A549 (cell line): ENCODE measurements around the gene CMTR2. TPM values are rescaled to one million over a fixed set of nuclear protein-coding genes. Genes with fewer than 3 reads are reported as not detected.
"Not testable (repeated sequence)": the region's sequence is repeated elsewhere in the genome, so short reads cannot be mapped to it uniquely, and the experiment has no call there.

Source experiments
- ATAC-seq, 2 experiments: fragments of 200-7000 bp in 1 of 2; fragments of >200 bp in 1 of 2; cut with Nextera tagmentation in 1 of 2; cut with Tn5 transposase in 1 of 2; 3 replicates each; pipeline versions ENCODE4 v1.8.0 to v1.9.1; 2018 to 2020; ENCODE audit warnings: mild to moderate bottlenecking in 1 of 2, moderate library complexity in 1 of 2
- CTCF ChIA-PET: fragments of 300-600 bp; sonication (Branson Sonifier 250); formaldehyde crosslinking; extraction: SDS; loops from one replicate; lab custom pipeline; 2021; ENCODE audit warnings: antibody characterized with exemption, inconsistent platforms; lab: Yijun Ruan, JAX
- POLR2A ChIA-PET: fragments of 350-600 bp; formaldehyde crosslinking; extraction: SDS; loops from one replicate; lab custom pipeline; 2021; ENCODE audit warnings: antibody characterized with exemption, inconsistent platforms; lab: Yijun Ruan, JAX
- DNase-seq, 2 experiments: peaks; one replicate each; pipeline versions ENCODE4 v3.0.0 to v3.0.0-alpha.2; 2011 to 2016; ENCODE audit warnings: low read depth in 1 of 2, low spot score in 1 of 2
- FAIRE-seq: peaks from 2 replicates; lab custom pipeline; 2011; peaks lifted over from hg19 to GRCh38; lab: Jason Lieb, UNC
- H3K27ac ChIP-seq, 2 experiments: fragments of >200 bp; sonication (Bioruptor Twin); formaldehyde crosslinking; 3 replicates each; pipeline ENCODE4 v1.5.1; 2016 to 2017
- H3K4me1 ChIP-seq: fragments of >200 bp; sonication (Bioruptor Twin); formaldehyde crosslinking; 3 replicates; pipeline ENCODE4 v1.6.1; 2016
- H3K4me2 ChIP-seq: fragments of >200 bp; sonication (Bioruptor Twin); formaldehyde crosslinking; 3 replicates; pipeline ENCODE4 v1.6.1; 2016
- H3K4me3 ChIP-seq: fragments of >200 bp; sonication (Bioruptor Twin); formaldehyde crosslinking; 3 replicates; pipeline ENCODE4 v1.5.1; 2016
- H3K9me3 ChIP-seq: fragments of >200 bp; sonication (Bioruptor Twin); formaldehyde crosslinking; 3 replicates; pipeline ENCODE4 v1.6.1; 2016
- EHF ChIP-seq: fragments of 250-450 bp; sonication (Bioruptor Pico); IDR thresholded peaks from 2 replicates; pipeline ENCODE4 v1.5.0; 2020; ENCODE audit warnings: mild to moderate bottlenecking
- EHMT2 ChIP-seq: fragments of 200-600 bp; sonication (generic); IDR thresholded peaks from 2 replicates; pipeline ENCODE4 v1.6.1; 2016; ENCODE audit warnings: antibody characterized with exemption, low read depth, mild to moderate bottlenecking, moderate library complexity
- EP300 ChIP-seq, 2 experiments: fragments of >200 bp; sonication (Bioruptor Twin); formaldehyde crosslinking; IDR thresholded peaks; 2 replicates in 1 of 2; 3 replicates in 1 of 2; pipeline ENCODE4 v1.6.1; 2016 to 2017
- FOXS1 ChIP-seq: fragments of 250-450 bp; sonication (Bioruptor Pico); IDR thresholded peaks from 2 replicates; pipeline ENCODE4 v1.5.0; 2020; ENCODE audit warnings: mild to moderate bottlenecking, moderate library complexity
- HDAC2 ChIP-seq: fragments of 200-600 bp; sonication (generic); IDR thresholded peaks from 2 replicates; pipeline ENCODE4 v1.6.1; 2016
- HOXA7 ChIP-seq: fragments of 250-450 bp; sonication (Bioruptor Pico); IDR thresholded peaks from 2 replicates; pipeline ENCODE4 v1.5.0; 2020; ENCODE audit warnings: mild to moderate bottlenecking, moderate library complexity
- HOXB5 ChIP-seq: fragments of 250-450 bp; sonication (Bioruptor Pico); IDR thresholded peaks from 2 replicates; pipeline ENCODE4 v1.5.0; 2020; ENCODE audit warnings: mild to moderate bottlenecking, moderate library complexity
- MAFK ChIP-seq: fragments of 450-650 bp; IDR thresholded peaks from 2 replicates; pipeline ENCODE4 v1.6.1; 2014; ENCODE audit not compliant: partially characterized antibody
- MAZ ChIP-seq: fragments of 150-350 bp; IDR thresholded peaks from 2 replicates; pipeline ENCODE4 v1.6.1; 2014; ENCODE audit warnings: antibody characterized with exemption, low read depth, low read length, borderline replicate concordance
- MYC ChIP-seq: IDR thresholded peaks from 2 replicates; pipeline ENCODE4 v1.6.1; 2012; ENCODE audit warnings: mild to moderate bottlenecking, inconsistent platforms, low read length, improper control_type of control experiment, borderline replicate concordance
- NFE2L2 ChIP-seq: fragments of 150-350 bp; conservative IDR thresholded peaks from 2 replicates; pipeline ENCODE4 v1.6.1; 2014; ENCODE audit warnings: low read length
- NR3C1 ChIP-seq: fragments of >200 bp; sonication (Bioruptor Twin); formaldehyde crosslinking; IDR thresholded peaks from 3 replicates; pipeline ENCODE4 v1.6.1; 2017
- RAD21 ChIP-seq, 2 experiments: fragments of >200 bp in 1 of 2; sonication (Bioruptor Twin) in 1 of 2; formaldehyde crosslinking in 1 of 2; IDR thresholded peaks in 1 of 2; conservative IDR thresholded peaks in 1 of 2; 2 replicates in 1 of 2; 3 replicates in 1 of 2; pipeline ENCODE4 v1.6.1; 2012 to 2018; ENCODE audit warnings: inconsistent platforms in 1 of 2
- RARB ChIP-seq: fragments of 250-450 bp; sonication (Bioruptor Pico); IDR thresholded peaks from 2 replicates; pipeline ENCODE4 v1.8.0; 2021; ENCODE audit warnings: mild to moderate bottlenecking, moderate library complexity
- TP53 ChIP-seq: fragments of 250-450 bp; sonication (Bioruptor Pico); IDR thresholded peaks from 2 replicates; pipeline ENCODE4 v1.5.0; 2021; ENCODE audit warnings: mild to moderate bottlenecking, moderate library complexity
- ZC3H11A ChIP-seq: fragments of 450-650 bp; IDR thresholded peaks from 2 replicates; pipeline ENCODE4 v1.6.1; 2014; ENCODE audit warnings: antibody characterized with exemption, mild to moderate bottlenecking
- ZNF302 ChIP-seq: fragments of 250-450 bp; sonication (Bioruptor Pico); IDR thresholded peaks from 2 replicates; pipeline ENCODE4 v1.9.0; 2021; ENCODE audit warnings: inconsistent platforms, mild to moderate bottlenecking, moderate library complexity
- ZSCAN20 ChIP-seq: fragments of 250-450 bp; sonication (Bioruptor Pico); IDR thresholded peaks from 2 replicates; pipeline ENCODE4 v1.8.0; 2022; ENCODE audit warnings: mild to moderate bottlenecking, moderate library complexity
- WGBS: methylation state at CpG from one replicate; pipeline ENCODE4 v1.1.6; 2017; ENCODE audit errors: missing lambda C conversion rate; 5-methylcytosine and 5-hydroxymethylcytosine counted together
- polyA plus RNA-seq, 4 experiments: library from polyadenylated mRNA; depleted of rRNA in 3 of 4; stranded (reverse); fragments of >200 nt; fragmentation: RNase III in 1 of 4; extraction: RNeasy Plus Mini Kit Qiagen cat#74134 plus additional on column Dnase treatment in 1 of 4; gene quantifications; 2 replicates in 3 of 4; 3 replicates in 1 of 4; pipeline ENCODE4 v1.2.3, GENCODE V29; 2011 to 2017
- TF ChIP-seq, protein P1 (sequence below): fragments of 250-450 bp; sonication (Bioruptor Pico); IDR thresholded peaks from 2 replicates; pipeline ENCODE4 v1.5.0; 2021; ENCODE audit warnings: mild to moderate bottlenecking, moderate library complexity, borderline replicate concordance
- TF ChIP-seq, protein P2 (sequence below): IDR thresholded peaks from 2 replicates; pipeline ENCODE4 v1.6.1; 2012
- TF ChIP-seq, protein P3 (sequence below): fragments of >200 bp; sonication (Bioruptor Twin); formaldehyde crosslinking; IDR thresholded peaks from 3 replicates; pipeline ENCODE4 v1.5.1; 2016

Gene CMTR2
- polyA plus RNA-seq, 2 of the 4 experiments (the other 2 are of a cell fraction) = 16.9 to 34.9 TPM

DNA sequence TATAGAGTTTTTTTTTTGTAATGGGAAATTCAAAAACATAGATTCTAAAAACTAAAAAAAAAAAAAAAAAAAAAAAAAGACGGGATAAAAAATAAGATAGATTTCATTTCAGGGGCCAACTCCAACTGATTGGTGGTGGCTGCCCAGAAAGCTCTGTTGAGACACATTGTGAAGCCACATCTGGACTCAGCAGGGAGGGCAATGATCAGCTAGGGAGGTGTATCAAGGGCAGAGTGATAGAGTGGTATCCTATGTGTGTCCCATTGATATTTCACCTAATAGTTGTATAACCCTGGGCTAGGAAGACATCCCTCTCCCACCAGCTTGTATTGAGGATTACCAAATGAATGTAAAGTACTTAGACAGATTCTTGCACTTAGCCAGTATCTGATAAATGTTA, 6.7 kb upstream of the CMTR2 start:
- TF ChIP-seq EHF (CRISPR knock-in tag) (no peak), HOXB5 (no peak), RARB (CRISPR knock-in tag) (no peak), EHMT2 (no peak), ZNF302 (CRISPR knock-in tag) (no peak), MAZ (no peak), ZC3H11A (no peak), NFE2L2 (no peak), MYC (no peak), ZSCAN20 (CRISPR knock-in tag) (no peak), HDAC2 (no peak), FOXS1 (CRISPR knock-in tag) (no peak), RAD21 (conservative IDR thresholded peaks at IDR 0.05 in 1 of 2, IDR thresholded peaks at IDR 0.05 in 1 of 2) (no peak), NR3C1 (no peak), TP53 (CRISPR knock-in tag) (no peak)
- TF ChIP-seq, protein P1, sequence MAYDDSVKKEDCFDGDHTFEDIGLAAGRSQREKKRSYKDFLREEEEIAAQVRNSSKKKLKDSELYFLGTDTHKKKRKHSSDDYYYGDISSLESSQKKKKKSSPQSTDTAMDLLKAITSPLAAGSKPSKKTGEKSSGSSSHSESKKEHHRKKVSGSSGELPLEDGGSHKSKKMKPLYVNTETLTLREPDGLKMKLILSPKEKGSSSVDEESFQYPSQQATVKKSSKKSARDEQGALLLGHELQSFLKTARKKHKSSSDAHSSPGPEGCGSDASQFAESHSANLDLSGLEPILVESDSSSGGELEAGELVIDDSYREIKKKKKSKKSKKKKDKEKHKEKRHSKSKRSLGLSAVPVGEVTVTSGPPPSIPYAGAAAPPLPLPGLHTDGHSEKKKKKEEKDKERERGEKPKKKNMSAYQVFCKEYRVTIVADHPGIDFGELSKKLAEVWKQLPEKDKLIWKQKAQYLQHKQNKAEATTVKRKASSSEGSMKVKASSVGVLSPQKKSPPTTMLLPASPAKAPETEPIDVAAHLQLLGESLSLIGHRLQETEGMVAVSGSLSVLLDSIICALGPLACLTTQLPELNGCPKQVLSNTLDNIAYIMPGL (CRISPR knock-in tag) = no peak
- TF ChIP-seq, protein P2, sequence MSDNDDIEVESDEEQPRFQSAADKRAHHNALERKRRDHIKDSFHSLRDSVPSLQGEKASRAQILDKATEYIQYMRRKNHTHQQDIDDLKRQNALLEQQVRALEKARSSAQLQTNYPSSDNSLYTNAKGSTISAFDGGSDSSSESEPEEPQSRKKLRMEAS = no peak
- TF ChIP-seq, protein P3, sequence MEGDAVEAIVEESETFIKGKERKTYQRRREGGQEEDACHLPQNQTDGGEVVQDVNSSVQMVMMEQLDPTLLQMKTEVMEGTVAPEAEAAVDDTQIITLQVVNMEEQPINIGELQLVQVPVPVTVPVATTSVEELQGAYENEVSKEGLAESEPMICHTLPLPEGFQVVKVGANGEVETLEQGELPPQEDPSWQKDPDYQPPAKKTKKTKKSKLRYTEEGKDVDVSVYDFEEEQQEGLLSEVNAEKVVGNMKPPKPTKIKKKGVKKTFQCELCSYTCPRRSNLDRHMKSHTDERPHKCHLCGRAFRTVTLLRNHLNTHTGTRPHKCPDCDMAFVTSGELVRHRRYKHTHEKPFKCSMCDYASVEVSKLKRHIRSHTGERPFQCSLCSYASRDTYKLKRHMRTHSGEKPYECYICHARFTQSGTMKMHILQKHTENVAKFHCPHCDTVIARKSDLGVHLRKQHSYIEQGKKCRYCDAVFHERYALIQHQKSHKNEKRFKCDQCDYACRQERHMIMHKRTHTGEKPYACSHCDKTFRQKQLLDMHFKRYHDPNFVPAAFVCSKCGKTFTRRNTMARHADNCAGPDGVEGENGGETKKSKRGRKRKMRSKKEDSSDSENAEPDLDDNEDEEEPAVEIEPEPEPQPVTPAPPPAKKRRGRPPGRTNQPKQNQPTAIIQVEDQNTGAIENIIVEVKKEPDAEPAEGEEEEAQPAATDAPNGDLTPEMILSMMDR = no peak
- ChIA-PET CTCF (no interaction called here), POLR2A (no interaction called here)
- WGBS = 0% methylated on average over 1 of the region's 1 CpG
- FAIRE-seq (no peak), ATAC-seq (no peak), DNase-seq (no peak)
- no peak overlapping the region for H3K4me2 ChIP-seq
- H3K9me3 ChIP-seq = no peaks in the 10 kb centered on the region; the same call in 2 of the 3 replicates
- H3K27ac ChIP-seq = no peak overlapping the region
- no peaks in the 10 kb centered on the region for H3K4me1 ChIP-seq
- H3K4me3 ChIP-seq = no peak overlapping the region

DNA sequence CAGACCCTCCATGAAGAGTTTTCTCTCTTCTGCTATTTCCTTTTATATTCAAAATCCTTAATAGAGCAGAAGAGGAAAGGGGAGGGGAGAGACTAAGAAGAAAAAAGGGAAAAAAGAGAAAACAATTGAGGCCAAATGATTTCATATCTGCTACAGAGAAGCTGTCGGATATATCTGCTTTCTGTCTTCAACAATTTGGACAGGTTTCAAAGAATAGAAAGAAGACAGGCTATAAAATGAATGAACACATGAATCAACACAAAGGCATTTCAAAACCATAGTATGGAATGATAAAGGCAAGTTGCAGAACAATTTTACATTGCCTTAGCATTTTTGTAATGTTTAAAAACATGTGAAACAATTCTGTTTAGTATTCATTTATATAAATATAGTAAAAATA, 4.7 kb upstream of the CMTR2 start:
- ChIA-PET POLR2A (no interaction called here), CTCF (no interaction called here)
- H3K9me3 ChIP-seq = no peaks in the 10 kb centered on the region; the same call in 2 of the 3 replicates
- H3K27ac ChIP-seq = no peak overlapping the region
- no peak for ATAC-seq
- peaks cover 4% of the 10 kb centered on the region; the same call in 2 of the 3 replicates for H3K4me1 ChIP-seq
- no peak for TF ChIP-seq EP300 (IDR thresholded peaks at IDR 0.05)
- TF ChIP-seq MAFK = no peak
- no peak for TF ChIP-seq HOXA7
- H3K4me3 ChIP-seq = no peak overlapping the region
- 0% methylated on average over 1 of the region's 1 CpG for WGBS
- no peak overlapping the region for H3K4me2 ChIP-seq
- no peak for DNase-seq
- FAIRE-seq = no peak

DNA sequence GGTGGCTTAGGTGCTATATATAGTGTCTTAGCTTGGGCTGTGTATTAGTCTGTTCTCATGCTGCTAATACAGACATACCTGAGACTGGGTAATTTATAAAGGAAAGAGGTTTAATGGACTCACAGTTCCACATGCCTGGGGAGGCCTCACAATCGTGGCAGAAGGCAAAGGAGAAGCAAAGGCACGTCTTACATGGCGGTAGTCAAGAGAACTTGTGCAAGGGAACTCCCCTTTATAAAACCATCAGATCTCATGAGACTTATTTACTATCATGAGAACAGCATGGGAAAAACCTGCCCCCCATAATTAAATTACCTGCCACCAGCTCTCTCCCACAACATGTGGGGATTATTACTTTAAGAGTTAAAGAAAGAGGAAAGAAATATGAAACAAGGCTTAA, 2.9 kb upstream of the CMTR2 start:
- FAIRE-seq, H3K4me3 ChIP-seq, H3K4me2 ChIP-seq, ATAC-seq, H3K27ac ChIP-seq, POLR2A ChIA-PET, H3K9me3 ChIP-seq, DNase-seq: not testable (repeated sequence)
- peaks cover 11% of the 10 kb centered on the region; the same call in 2 of the 3 replicates for H3K4me1 ChIP-seq
- WGBS = 0% methylated on average over 3 of the region's 3 CpGs
- CTCF ChIA-PET = interaction anchor here (1.0 to 1.3 kb wide), 2 partner anchors 20 to 104 kb away, joined by 3 read pairs; no protein-coding TSS in a partner anchor
